ENCODE measurements around the gene FAM221A.
"Not testable (repeated sequence)": the region's sequence is repeated elsewhere in the genome, so short reads cannot be mapped to it uniquely, and the experiment has no call there.

DNA sequence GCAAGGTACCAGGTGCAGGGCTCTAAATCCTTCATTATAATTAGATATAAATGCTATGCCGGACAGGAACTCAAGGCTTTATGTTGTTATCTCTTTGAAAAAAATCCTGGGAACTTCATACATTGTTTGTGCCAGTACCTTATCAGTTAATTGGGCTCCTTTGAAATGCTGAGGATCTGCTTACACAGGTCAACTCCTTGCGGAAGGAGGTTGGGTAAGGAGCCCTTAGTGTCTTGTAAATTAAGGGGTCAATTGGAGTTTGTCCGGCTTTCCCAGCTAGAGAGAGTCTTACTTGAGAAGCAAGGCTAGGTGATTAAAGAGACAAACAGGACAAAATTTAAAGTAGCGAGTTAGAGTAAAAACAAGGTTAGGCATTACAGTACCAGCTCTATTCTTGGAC lies 44.1 kb downstream of the FAM221A start:
- TF ChIP-seq, protein P1, sequence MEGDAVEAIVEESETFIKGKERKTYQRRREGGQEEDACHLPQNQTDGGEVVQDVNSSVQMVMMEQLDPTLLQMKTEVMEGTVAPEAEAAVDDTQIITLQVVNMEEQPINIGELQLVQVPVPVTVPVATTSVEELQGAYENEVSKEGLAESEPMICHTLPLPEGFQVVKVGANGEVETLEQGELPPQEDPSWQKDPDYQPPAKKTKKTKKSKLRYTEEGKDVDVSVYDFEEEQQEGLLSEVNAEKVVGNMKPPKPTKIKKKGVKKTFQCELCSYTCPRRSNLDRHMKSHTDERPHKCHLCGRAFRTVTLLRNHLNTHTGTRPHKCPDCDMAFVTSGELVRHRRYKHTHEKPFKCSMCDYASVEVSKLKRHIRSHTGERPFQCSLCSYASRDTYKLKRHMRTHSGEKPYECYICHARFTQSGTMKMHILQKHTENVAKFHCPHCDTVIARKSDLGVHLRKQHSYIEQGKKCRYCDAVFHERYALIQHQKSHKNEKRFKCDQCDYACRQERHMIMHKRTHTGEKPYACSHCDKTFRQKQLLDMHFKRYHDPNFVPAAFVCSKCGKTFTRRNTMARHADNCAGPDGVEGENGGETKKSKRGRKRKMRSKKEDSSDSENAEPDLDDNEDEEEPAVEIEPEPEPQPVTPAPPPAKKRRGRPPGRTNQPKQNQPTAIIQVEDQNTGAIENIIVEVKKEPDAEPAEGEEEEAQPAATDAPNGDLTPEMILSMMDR (IDR thresholded peaks at IDR 0.05), result not testable (repeated sequence)
- TF ChIP-seq POLR2A (IDR thresholded peaks at IDR 0.05); POLR2AphosphoS5 (IDR thresholded peaks at IDR 0.05; ENCODE audit: insufficient read depth in 1 of 2, low read depth in 1 of 2): not testable (repeated sequence)

Measured in vagina (tissue), 2 donors.